ENCODE results near the gene CSTB. TPM values are rescaled to one million over a fixed set of nuclear protein-coding genes. Genes with fewer than 3 reads are reported as not detected.

CSTB gene
- total and polyA plus RNA-seq, 2 donors (not counting 3 experiments of a cell fraction or from before 2014, with no cell fraction given) = 65.8 to 83.7 TPM

DNA sequence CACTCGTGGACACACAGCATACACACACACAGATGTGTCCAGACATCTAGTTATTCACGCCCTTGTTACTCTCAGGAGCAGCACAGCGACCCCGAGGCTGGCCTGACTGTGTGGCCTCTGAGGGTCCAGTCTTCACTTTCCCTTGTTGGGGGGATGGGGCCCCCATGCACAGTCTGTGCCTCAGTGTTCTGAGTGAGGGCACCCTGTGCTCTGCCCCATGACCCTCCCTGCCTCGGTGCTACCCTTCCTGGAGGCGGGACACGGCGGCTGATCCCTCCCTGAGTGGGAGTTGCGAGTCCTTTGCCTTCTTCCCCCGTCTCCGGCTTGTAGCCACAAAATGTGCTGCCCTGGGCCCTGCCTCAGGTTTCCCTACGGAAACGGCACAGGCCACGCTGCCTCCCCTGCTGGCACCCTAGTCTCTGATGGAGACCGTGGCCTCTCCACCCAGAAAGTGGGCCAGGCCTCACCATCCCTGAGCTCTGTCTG is 8.6 kb downstream of the CSTB start:
- Histone ChIP-seq H2AFZ (ENCODE audit: low read depth, low read length) (peak overlapping the region; percentile 77), H3K9ac (replicated peaks; ENCODE audit: extremely low read depth, insufficient read depth, low read length) (no peak overlapping the region), H3K79me2 (ENCODE audit: control insufficient read depth, insufficient read depth, low read length) (no peaks in the 10 kb centered on the region), H3K4me3 (replicated peaks in 1 of 3; ENCODE audit: insufficient read depth in 1 of 3, low read depth in 1 of 3, low read length in 3 of 3) (no peak overlapping the region), H4K20me1 (replicated peaks; ENCODE audit: control insufficient read depth, extremely low read depth, insufficient read depth, low read length) (no peaks in the 10 kb centered on the region), H3K9me3 (replicated peaks; ENCODE audit: control insufficient read depth, insufficient read depth, low read length) (no peaks in the 10 kb centered on the region), H3K27ac (ENCODE audit: insufficient read depth, low read depth, low read length) (peak overlapping the region; percentile 38), H3K4me1 (ENCODE audit: control insufficient read depth, extremely low read depth, insufficient read depth, low read length) (peaks cover 7% of the 10 kb centered on the region), H3K9me1 (replicated peaks; ENCODE audit: control insufficient read depth, extremely low read depth, insufficient read depth, low read length) (no peaks in the 10 kb centered on the region), H3K36me3 (ENCODE audit: control insufficient read depth in 2 of 2, extremely low read depth in 1 of 2, insufficient read depth in 2 of 2, low read length in 2 of 2) (no peaks in the 10 kb centered on the region), H3K4me2 (ENCODE audit: insufficient read depth, low read length) (no peak overlapping the region), H3K27me3 (ENCODE audit: control insufficient read depth in 2 of 2, insufficient read depth in 2 of 2, low read length in 2 of 2) (no peaks in the 10 kb centered on the region)
- DNase-seq (ENCODE audit: low read depth, low spot score) (no peak), FAIRE-seq (no peak)
- dilution Hi-C loops (cut with MboI; ENCODE audit: extremely low pct_ligation_motif_present, low sequenced_read_pairs) = no loop called here
- ChIA-PET CTCF (no interaction called here), POLR2A (no interaction called here)
- BruUV-seq (replicated peaks) = no TSS peak
- no peak for TF ChIP-seq POLR2AphosphoS5 (IDR thresholded peaks at IDR 0.05; ENCODE audit: insufficient read depth, low read depth, low read length)
- TF ChIP-seq FOS (IDR thresholded peaks at IDR 0.05; ENCODE audit: borderline replicate concordance, insufficient read depth, low read length) = no peak
- TF ChIP-seq, protein P1, sequence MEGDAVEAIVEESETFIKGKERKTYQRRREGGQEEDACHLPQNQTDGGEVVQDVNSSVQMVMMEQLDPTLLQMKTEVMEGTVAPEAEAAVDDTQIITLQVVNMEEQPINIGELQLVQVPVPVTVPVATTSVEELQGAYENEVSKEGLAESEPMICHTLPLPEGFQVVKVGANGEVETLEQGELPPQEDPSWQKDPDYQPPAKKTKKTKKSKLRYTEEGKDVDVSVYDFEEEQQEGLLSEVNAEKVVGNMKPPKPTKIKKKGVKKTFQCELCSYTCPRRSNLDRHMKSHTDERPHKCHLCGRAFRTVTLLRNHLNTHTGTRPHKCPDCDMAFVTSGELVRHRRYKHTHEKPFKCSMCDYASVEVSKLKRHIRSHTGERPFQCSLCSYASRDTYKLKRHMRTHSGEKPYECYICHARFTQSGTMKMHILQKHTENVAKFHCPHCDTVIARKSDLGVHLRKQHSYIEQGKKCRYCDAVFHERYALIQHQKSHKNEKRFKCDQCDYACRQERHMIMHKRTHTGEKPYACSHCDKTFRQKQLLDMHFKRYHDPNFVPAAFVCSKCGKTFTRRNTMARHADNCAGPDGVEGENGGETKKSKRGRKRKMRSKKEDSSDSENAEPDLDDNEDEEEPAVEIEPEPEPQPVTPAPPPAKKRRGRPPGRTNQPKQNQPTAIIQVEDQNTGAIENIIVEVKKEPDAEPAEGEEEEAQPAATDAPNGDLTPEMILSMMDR (IDR thresholded peaks at IDR 0.05; ENCODE audit: extremely low read depth in 1 of 2, insufficient read depth in 1 of 2, low read depth in 1 of 2, low read length in 2 of 2) = no peak
- TF ChIP-seq MYC (IDR thresholded peaks at IDR 0.05; ENCODE audit: low read depth, low read length) = no peak
- TF ChIP-seq, protein P2, sequence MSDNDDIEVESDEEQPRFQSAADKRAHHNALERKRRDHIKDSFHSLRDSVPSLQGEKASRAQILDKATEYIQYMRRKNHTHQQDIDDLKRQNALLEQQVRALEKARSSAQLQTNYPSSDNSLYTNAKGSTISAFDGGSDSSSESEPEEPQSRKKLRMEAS (IDR thresholded peaks at IDR 0.05; ENCODE audit: insufficient read depth, insufficient read length) = no peak
- TF ChIP-seq POLR2A (IDR thresholded peaks at IDR 0.05; ENCODE audit: low read depth, low read length) = no peak
- intact Hi-C loops (cut with micrococcal nuclease) = no loop called here
